ENCODE results near the gene SORCS2.

Gene SORCS2

GRCh38 chr4:7747062-7747385 lies 554.7 kb downstream of the SORCS2 start:
- DNase-seq = no peak

GRCh38 chr4:7747566-7747965 lies 555.2 kb downstream of the SORCS2 start:
- DNase-seq = no peak

GRCh38 chr4:7750523-7750922 lies 558.2 kb downstream of the SORCS2 start:
- no peak for DNase-seq

GRCh38 chr4:7750972-7751371 lies 558.6 kb downstream of the SORCS2 start:
- no peak for DNase-seq

GRCh38 chr4:7752649-7753048 lies 560.3 kb downstream of the SORCS2 start:
- no peak for DNase-seq

- DNase-seq = no peak
Observed at GRCh38 chr4:7753271-7753670, 560.9 kb downstream of the SORCS2 start.

GRCh38 chr4:7753931-7754465 lies 561.7 kb downstream of the SORCS2 start:
- DNase-seq = no peak

- no peak for DNase-seq
Observed at GRCh38 chr4:7754565-7755262, 562.4 kb downstream of the SORCS2 start.

GRCh38 chr4:7755561-7755960 lies 563.2 kb downstream of the SORCS2 start:
- DNase-seq = no peak

- DNase-seq = no peak
Observed at GRCh38 chr4:7756071-7756470, 563.7 kb downstream of the SORCS2 start.

GRCh38 chr4:7756561-7757355 lies 564.4 kb downstream of the SORCS2 start:
- DNase-seq = no peak

GRCh38 chr4:7757501-7758471 lies 565.4 kb downstream of the SORCS2 start:
- no peak for DNase-seq

- no peak for DNase-seq
Observed at GRCh38 chr4:7758476-7758875, 566.1 kb downstream of the SORCS2 start.

GRCh38 chr4:7759216-7759615 lies 566.9 kb downstream of the SORCS2 start:
- peak; percentile 66 for DNase-seq

- DNase-seq = no peak
Observed at GRCh38 chr4:7759635-7760034, 567.3 kb downstream of the SORCS2 start.

GRCh38 chr4:7760228-7760627 lies 567.9 kb downstream of the SORCS2 start:
- no peak for DNase-seq

- no peak for DNase-seq
Observed at GRCh38 chr4:7760706-7761105, 568.4 kb downstream of the SORCS2 start.

GRCh38 chr4:7761312-7761711 lies 569.0 kb downstream of the SORCS2 start:
- no peak for DNase-seq

- peak; percentile 72 for DNase-seq
Observed at GRCh38 chr4:7761720-7762119, 569.4 kb downstream of the SORCS2 start.

GRCh38 chr4:7762376-7763030 lies 570.2 kb downstream of the SORCS2 start:
- no peak for DNase-seq

GRCh38 chr4:7763106-7763505 lies 570.8 kb downstream of the SORCS2 start:
- no peak for DNase-seq

- DNase-seq = no peak
Observed at GRCh38 chr4:7763788-7764187, 571.5 kb downstream of the SORCS2 start.

- DNase-seq = no peak
Observed at GRCh38 chr4:7764466-7764865, 572.1 kb downstream of the SORCS2 start.

All from activated CD8-positive, alpha-beta memory T cell treated with anti-CD3 and anti-CD28 coated beads, Interleukin-2, amount 50 U/mL, for 48 hours (primary cell).